ENCODE measurements around the gene PGAM1.
A peak's percentile ranks its signal among the peaks of the same experiment; 100 is the strongest.
"Not testable (repeated sequence)": the region's sequence is repeated elsewhere in the genome, so short reads cannot be mapped to it uniquely, and the experiment has no call there.

PGAM1 gene

GRCh38 chr10:97407211-97407951 is 18.6 kb upstream of the PGAM1 start:
- peak in 1 of 2 donors; percentile 33 for DNase-seq (ENCODE audit: extremely low read depth in 1 of 2, low read depth in 1 of 2)

DNA sequence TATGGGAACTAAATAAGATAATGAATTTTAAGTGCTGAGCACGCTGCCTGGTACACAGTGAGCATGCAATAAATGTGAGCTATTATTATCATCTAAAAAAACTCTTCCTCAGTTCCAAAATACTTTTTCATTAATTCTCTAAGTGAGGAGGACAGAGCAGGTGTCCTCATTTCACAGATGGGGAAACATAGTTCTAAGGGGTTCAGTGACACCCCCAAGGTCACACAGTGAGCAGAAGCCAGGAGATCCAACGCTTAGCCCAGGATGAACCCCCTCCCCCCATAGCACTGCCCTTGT is 18.1 kb upstream of the PGAM1 start:
- DNase-seq (ENCODE audit: extremely low read depth in 1 of 2, low read depth in 1 of 2), result no peak

GRCh38 chr10:97408496-97408992 is 17.4 kb upstream of the PGAM1 start:
- DNase-seq (ENCODE audit: extremely low read depth in 1 of 2, low read depth in 1 of 2), result no peak

GRCh38 chr10:97411406-97411805 is 14.6 kb upstream of the PGAM1 start:
- DNase-seq (ENCODE audit: extremely low read depth in 1 of 2, low read depth in 1 of 2), result no peak

- DNase-seq (ENCODE audit: extremely low read depth in 1 of 2, low read depth in 1 of 2), result no peak
Measured at GRCh38 chr10:97412891-97413304, 13.1 kb upstream of the PGAM1 start.

DNA sequence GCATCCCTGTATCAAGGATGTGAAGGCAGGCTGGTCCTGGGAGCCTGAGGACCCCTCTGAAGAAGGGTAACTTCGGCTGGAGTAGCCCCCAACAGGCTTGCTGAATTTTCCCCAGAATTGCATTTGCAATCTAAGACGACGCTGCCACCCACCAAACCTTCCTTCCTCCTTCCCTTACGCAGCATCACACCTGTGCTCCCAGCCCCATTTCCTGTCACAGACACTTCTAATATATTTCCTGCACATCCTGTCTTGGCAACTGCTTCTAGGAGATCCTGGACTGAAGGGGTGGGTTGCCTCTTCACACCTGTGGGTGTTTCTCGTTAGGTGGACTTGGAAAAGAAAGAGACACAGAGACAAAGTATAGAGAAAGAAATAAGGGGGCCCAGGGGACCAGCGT is 9.4 kb upstream of the PGAM1 start:
- no peak for DNase-seq (ENCODE audit: extremely low read depth in 1 of 2, low read depth in 1 of 2)

DNA sequence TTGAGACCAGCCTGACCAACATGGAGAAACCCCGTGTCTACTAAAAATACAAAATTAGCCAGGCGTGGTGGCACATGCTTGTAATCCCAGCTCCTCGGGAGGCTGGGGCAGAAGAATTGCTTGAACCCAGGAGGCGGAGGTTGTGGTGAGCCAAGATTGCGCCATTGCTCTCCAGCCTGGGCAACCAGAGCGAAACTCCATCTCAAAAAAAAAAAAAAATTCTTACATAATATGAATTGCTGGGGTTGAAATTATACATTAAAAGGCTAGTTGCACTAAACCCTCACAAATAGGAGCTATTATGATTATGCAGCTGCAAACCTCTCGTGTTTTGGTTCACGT is 2.3 kb upstream of the PGAM1 start:
- not testable (repeated sequence) for DNase-seq (ENCODE audit: extremely low read depth in 1 of 2, low read depth in 1 of 2)

DNA sequence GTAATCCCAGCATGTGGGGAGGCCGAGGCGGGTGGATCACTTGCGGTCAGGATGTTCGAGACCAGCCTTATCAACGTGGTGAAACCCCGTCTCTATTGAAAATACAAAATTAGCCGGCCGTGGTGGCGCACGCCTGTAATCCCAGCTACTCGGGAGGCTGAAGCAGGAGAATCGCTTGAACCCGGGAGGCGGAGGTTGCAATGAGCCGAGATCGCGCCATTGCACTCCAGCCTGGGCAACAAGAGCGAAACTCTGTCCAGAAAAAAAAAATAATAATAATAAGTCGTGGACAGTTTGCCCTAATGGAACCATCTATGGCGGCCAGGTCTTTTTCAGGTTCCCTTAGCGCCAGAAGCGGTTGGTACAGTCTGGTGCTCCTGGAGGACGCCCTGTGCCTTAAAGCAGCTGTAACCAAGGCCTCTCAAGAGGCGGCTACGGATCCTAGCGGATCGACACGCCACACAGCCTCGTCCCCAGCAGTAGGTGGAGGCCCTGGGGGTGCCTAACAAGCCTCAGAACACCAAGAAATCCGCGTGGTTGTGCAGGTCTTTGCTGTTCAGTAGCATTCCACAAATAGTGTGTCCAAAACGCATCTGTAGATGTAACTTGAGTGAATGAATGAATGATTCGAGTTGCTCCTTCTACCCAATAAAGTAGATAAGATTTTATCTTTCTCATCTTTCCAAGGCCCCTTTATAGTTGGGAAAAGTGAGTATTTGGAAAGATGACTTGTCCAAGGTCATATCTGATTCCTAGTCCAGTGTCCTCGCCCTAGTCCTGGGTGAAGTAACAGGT is 982 bp downstream of the PGAM1 start:
- no peak for DNase-seq (ENCODE audit: extremely low read depth in 1 of 2, low read depth in 1 of 2)

DNA sequence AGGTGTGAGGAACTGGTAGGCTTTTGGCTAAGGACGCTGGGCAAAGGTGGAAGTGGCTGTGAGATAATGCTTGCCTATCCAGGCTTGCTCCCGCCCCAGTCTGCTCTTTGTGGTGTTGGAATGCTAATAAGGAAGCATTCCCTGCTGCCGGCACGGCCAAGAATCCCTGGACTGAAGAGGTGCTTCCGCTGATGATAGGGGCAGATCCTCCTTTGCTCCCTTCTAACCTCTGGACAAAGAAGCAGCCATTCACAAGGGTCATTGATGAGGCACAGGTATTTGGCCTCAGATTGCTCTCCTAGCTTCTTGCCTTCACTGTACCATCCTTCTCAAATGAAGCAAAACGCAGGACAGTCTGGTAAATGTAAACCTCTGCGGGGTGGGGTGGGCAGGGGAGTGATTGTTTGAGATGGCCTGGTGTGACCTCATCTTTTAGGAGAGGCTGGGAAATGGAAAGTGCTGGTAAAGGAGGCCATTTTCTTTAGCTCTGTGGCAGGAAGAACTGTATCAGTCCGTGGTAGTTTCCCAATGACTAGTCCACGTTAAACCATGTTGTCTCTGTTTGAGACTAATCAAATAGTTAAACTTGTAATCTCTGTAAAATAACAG is 1.7 kb downstream of the PGAM1 start:
- DNase-seq (ENCODE audit: extremely low read depth in 1 of 2, low read depth in 1 of 2), result no peak

DNA sequence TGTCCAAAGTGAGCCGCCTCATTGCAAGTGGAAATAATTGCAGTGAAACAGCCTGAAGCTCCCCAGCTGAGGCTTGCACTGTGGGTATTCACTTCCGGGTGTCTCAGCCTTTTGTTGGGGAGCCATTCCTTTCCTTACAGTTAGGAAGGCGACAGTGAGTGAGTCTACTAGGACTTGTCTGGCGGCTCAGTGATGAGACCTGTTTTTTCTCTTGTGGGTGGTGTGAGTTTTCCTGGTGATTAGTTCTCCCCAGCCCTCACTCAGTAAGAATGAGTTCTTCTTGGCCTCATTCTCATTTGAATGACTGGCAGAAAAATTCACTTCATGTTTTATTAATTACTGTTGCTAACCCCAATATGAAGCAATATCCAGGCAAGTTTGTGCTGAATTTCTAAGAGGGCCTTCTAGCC is 2.6 kb downstream of the PGAM1 start:
- no peak for DNase-seq (ENCODE audit: extremely low read depth in 1 of 2, low read depth in 1 of 2)

DNA sequence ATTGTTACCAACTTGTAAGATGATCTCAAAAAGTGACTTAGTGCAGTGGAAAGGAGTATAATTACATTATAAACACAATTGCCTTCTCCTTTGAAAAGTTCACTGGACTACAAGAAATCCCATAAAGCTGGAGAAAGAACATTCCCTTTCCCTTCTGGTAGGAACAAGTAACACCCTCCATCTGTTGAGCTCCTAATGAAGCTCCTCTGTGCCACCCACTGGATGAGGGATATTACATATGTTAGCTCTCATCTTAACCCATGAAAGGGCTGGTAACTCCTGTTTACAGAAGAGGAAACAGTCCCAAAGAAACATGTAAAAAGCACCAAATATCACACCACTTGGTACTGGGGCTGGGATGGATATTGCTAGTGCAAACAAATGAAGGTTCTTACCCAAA is 8.1 kb downstream of the PGAM1 start:
- DNase-seq (ENCODE audit: extremely low read depth in 1 of 2, low read depth in 1 of 2), result no peak

GRCh38 chr10:97434557-97434956 is 8.6 kb downstream of the PGAM1 start:
- DNase-seq (ENCODE audit: extremely low read depth in 1 of 2, low read depth in 1 of 2), result no peak

DNA sequence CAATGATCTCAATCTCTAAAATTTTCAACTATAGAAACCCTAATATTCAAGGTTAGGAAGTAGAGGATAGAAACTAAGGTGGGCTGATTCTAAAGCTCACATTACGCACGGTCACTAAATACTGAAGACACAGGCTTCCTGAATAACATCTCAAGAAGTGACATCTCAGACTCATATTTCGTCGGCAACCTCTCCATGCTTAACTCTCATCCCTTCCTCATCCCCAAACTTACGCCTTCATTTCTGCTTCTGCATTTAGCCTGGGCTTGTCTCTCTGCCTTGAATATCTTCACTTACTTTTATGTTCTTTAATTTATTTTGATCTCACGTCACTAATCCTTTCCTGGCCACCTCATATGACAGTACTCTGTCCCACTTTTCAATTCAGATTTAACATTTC is 9.2 kb downstream of the PGAM1 start:
- no peak for DNase-seq (ENCODE audit: extremely low read depth in 1 of 2, low read depth in 1 of 2)

GRCh38 chr10:97442277-97442676 is 16.3 kb downstream of the PGAM1 start:
- DNase-seq (ENCODE audit: extremely low read depth in 1 of 2, low read depth in 1 of 2), result no peak

GRCh38 chr10:97444212-97444611 is 18.2 kb downstream of the PGAM1 start:
- no peak for DNase-seq (ENCODE audit: extremely low read depth in 1 of 2, low read depth in 1 of 2)

DNA sequence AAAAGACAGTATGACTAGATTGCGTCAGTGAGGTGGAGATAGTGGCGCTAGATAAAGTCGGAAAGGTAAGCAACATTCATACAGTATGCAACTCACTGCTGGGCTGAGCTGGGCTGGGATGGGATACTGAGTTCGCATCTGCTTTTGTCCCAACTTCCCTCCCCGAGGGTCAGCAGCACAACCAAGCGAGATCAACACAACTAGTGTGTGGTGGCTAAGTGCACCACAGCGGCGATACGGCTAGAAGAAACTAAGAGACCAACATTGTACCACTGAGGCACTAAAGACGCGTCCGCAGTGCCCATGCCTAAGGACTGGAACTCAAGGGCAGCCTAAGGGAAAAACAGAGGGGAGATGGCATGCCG is 19.3 kb downstream of the PGAM1 start:
- no peak for DNase-seq (ENCODE audit: extremely low read depth in 1 of 2, low read depth in 1 of 2)

DNA sequence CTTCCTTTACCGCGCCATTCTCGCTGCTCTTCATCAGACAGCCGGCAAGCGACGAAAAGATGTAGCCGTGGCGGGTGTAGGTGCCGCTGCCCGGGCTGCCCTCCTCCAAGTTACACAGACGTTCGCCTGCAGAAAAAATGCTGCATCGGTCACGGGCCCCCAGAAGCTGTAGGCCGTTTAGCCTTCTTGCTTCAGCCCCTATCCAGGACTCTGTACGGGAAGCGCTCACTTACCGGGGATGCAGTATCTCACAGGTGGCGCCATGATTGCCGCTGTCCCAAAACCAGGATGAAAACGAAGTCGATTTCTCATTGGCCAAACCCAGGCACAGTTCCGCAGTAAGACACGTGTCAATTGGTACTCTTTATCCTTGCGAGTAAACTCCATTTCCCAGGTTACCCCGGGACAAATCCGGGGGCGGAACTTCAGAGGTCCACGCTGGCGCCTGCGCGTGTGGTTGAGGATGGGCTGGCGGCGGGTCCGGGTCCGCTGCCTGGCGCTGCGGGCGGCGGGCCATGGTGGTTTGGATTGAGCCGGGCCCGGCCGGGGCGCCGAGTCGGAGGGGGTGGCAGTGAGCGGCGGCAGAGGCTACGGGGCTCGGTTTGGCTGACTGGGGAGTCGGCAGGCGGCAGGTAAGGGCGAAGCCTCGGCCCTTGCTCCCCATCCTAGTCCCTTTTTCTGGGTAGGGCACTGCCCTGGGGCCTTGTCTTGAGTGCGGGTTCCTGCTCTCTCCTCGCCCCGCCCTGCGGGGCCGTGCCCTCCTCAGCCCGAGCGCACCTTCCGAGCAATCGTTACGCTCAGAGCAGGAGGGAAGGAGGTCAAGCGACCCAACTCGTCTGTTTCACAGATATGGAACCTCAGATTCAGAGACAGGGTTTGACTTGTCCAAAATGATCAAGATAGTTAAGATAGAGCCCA is 20.0 kb downstream of the PGAM1 start, which contains the start of the genes EXOSC1 and ZDHHC16:
Gene EXOSC1, minus strand, starts transcription at position 285 of the 918 bp plus-strand sequence. Its CDS starts 21 bp downstream, at position 264.
Gene ZDHHC16, plus strand, starts transcription at position 454 of the 918 bp plus-strand sequence. CDS start 5,501 bp downstream, outside the sequence.
- peak; percentile 59 to 76 for DNase-seq (ENCODE audit: extremely low read depth in 1 of 2, low read depth in 1 of 2)

GRCh38 chr10:97450828-97451227 is 24.8 kb downstream of the PGAM1 start:
- no peak for DNase-seq (ENCODE audit: extremely low read depth in 1 of 2, low read depth in 1 of 2)

GRCh38 chr10:97451605-97452004 is 25.6 kb downstream of the PGAM1 start:
- DNase-seq (ENCODE audit: extremely low read depth in 1 of 2, low read depth in 1 of 2), result no peak

DNA sequence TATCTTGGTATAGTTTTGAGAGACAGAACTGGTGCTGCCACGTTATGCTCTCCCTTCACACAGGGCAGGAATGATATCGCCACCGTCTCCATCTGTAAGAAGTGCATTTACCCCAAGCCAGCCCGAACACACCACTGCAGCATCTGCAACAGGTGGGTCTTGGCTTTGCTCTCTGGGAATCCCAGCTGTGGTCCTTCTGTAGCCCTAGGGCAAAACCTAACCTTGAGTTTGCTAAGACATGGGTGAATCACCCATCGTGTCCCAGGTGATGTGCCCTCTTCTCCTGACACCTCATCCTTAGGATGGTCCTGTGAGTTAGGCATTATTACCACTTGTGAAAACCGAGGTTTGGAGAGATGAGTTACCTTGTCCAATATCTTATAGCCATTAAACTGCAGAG is 26.4 kb downstream of the PGAM1 start:
- no peak for DNase-seq (ENCODE audit: extremely low read depth in 1 of 2, low read depth in 1 of 2)
